CD4-positive, alpha-beta T cell (primary cell): Measurements from ENCODE around the gene C12orf56. TPM values are rescaled to one million over a fixed set of nuclear protein-coding genes. Genes with fewer than 3 reads are reported as not detected.

Source experiments
- ATAC-seq: fragments of 200-7000 bp; cut with Tn5 transposase; one replicate; pipeline ENCODE4 v1.10.0; 2022; ENCODE audit warnings: mild to moderate bottlenecking; ENCODE audit not compliant: poor library complexity
- CTCF ChIA-PET: fragments of 350-600 bp; sonication (Branson Sonifier 250); formaldehyde crosslinking; loops from one replicate; lab custom pipeline; 2021; ENCODE audit warnings: antibody characterized with exemption, inconsistent platforms; lab: Charles Lee
- POLR2A ChIA-PET: fragments of 350-600 bp; sonication (Branson Sonifier 250); formaldehyde crosslinking; loops from one replicate; lab custom pipeline; 2021; ENCODE audit warnings: antibody characterized with exemption, inconsistent platforms; lab: Charles Lee
- DNase-seq, 14 experiments: peaks; one replicate each; pipeline ENCODE4 v3.0.0-alpha.2; 2013 to 2020; ENCODE audit warnings: mixed read lengths in 2 of 14
- H3K27ac ChIP-seq, 2 donors: one replicate each; pipeline versions ENCODE4 v1.5.1 to v1.7.0; 2013; ENCODE audit warnings: low read length in 2 of 2, low read depth in 1 of 2, mild to moderate bottlenecking in 1 of 2
- H3K27me3 ChIP-seq, 2 experiments: 1 replicate in 1 of 2; 2 replicates in 1 of 2; pipeline versions ENCODE4 v1.6.1 to v1.7.0; 2013; ENCODE audit warnings: low read length in 2 of 2, control low read depth in 1 of 2, mild to moderate bottlenecking in 1 of 2, moderate library complexity in 1 of 2; ENCODE audit not compliant: insufficient read depth in 2 of 2, control insufficient read depth in 1 of 2
- H3K36me3 ChIP-seq: one replicate; pipeline ENCODE4 v1.6.1; 2013; ENCODE audit warnings: low read length, control low read depth; ENCODE audit not compliant: insufficient read depth
- H3K4me1 ChIP-seq: one replicate; pipeline ENCODE4 v1.6.1; 2013; ENCODE audit warnings: low read length, control low read depth; ENCODE audit not compliant: insufficient read depth
- H3K4me3 ChIP-seq: one replicate; pipeline ENCODE4 v1.5.1; 2013; ENCODE audit warnings: mild to moderate bottlenecking, low read length, moderate library complexity
- H3K9me3 ChIP-seq, 2 experiments: 1 replicate in 1 of 2; 2 replicates in 1 of 2; pipeline versions ENCODE4 v1.6.1 to v1.7.0; 2013; ENCODE audit warnings: low read length in 2 of 2, mild to moderate bottlenecking in 2 of 2, control low read depth in 1 of 2, moderate library complexity in 1 of 2; ENCODE audit not compliant: control insufficient read depth in 1 of 2, insufficient read depth in 1 of 2
- H3K27ac Mint-ChIP-seq: one replicate; pipeline ENCODE4 v1.8.0; 2020; ENCODE audit warnings: mixed read lengths
- H3K27me3 Mint-ChIP-seq: one replicate; pipeline ENCODE4 v1.8.0; 2021; ENCODE audit warnings: mixed read lengths
- H3K36me3 Mint-ChIP-seq: one replicate; pipeline ENCODE4 v1.8.0; 2021; ENCODE audit warnings: low read depth, mixed read lengths
- H3K4me1 Mint-ChIP-seq: one replicate; pipeline ENCODE4 v1.8.0; 2021; ENCODE audit warnings: low read depth, mixed read lengths
- H3K4me3 Mint-ChIP-seq: one replicate; pipeline ENCODE4 v1.8.0; 2020; ENCODE audit warnings: mild to moderate bottlenecking, mixed read lengths
- H3K9me3 Mint-ChIP-seq: one replicate; pipeline ENCODE4 v1.8.0; 2020; ENCODE audit warnings: mixed read lengths
- intact Hi-C, 2 experiments: fragments of 100-400 bp; cut with DNase I in 1 of 2; cut with micrococcal nuclease in 1 of 2; formaldehyde crosslinking; loops; one replicate each; pipeline versions ENCODE4 v1.15.1 to v1.9.0; 2023 to 2025; cut with DNase I, micrococcal nuclease
- total RNA-seq, 174 experiments: library from RNA in 2 of 174; stranded (reverse) in 2 of 174; gene quantifications; one replicate each; pipeline ENCODE4 v1.2.3 and lab custom pipeline; 2021 to 2026
- TF ChIP-seq, protein P1 (sequence below): fragments of 200-600 bp; IDR thresholded peaks from one replicate; pipeline ENCODE4 v1.8.0; 2022; ENCODE audit warnings: antibody characterized with exemption, mild to moderate bottlenecking

Gene C12orf56
- total RNA-seq, 2 experiments from 2014 or later = 0.08 to 0.17 TPM

DNA sequence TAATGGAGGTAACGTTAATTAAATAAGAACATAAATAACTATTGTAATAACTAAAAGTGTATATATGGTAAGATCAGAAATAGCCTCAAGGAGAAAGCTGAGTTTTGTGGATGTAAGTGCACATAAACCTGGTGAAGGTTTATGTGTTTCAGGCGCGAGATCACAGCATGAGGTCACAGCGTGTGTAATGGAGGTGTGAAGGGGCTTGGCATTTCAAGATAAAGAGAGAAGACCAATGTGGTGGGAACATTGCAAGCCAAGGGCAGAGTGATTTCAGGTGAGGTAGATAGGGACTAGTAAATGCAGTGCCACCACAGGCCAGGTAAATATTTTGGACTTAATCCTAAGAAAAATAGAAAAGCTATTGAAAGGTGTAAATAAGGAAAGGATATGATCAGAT, 146.7 kb downstream of the C12orf56 start:
- Mint-ChIP-seq H3K27me3 (no peaks in the 10 kb centered on the region), H3K4me3 (no peak overlapping the region), H3K36me3 (no peaks in the 10 kb centered on the region), H3K9me3 (no peaks in the 10 kb centered on the region), H3K4me1 (no peaks in the 10 kb centered on the region), H3K27ac (no peak overlapping the region)
- H3K4me1 ChIP-seq = no peaks in the 10 kb centered on the region
- H3K27me3 ChIP-seq = no peaks in the 10 kb centered on the region
- no peak overlapping the region for H3K27ac ChIP-seq
- CTCF ChIA-PET = no interaction called here
- intact Hi-C loops = no loop called here
- ATAC-seq (no peak), DNase-seq (no peak)
- no peaks in the 10 kb centered on the region for H3K9me3 ChIP-seq
- no peak overlapping the region for H3K4me3 ChIP-seq
- TF ChIP-seq, protein P1, sequence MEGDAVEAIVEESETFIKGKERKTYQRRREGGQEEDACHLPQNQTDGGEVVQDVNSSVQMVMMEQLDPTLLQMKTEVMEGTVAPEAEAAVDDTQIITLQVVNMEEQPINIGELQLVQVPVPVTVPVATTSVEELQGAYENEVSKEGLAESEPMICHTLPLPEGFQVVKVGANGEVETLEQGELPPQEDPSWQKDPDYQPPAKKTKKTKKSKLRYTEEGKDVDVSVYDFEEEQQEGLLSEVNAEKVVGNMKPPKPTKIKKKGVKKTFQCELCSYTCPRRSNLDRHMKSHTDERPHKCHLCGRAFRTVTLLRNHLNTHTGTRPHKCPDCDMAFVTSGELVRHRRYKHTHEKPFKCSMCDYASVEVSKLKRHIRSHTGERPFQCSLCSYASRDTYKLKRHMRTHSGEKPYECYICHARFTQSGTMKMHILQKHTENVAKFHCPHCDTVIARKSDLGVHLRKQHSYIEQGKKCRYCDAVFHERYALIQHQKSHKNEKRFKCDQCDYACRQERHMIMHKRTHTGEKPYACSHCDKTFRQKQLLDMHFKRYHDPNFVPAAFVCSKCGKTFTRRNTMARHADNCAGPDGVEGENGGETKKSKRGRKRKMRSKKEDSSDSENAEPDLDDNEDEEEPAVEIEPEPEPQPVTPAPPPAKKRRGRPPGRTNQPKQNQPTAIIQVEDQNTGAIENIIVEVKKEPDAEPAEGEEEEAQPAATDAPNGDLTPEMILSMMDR = no peak
- H3K36me3 ChIP-seq = no peaks in the 10 kb centered on the region
- POLR2A ChIA-PET = no interaction called here

DNA sequence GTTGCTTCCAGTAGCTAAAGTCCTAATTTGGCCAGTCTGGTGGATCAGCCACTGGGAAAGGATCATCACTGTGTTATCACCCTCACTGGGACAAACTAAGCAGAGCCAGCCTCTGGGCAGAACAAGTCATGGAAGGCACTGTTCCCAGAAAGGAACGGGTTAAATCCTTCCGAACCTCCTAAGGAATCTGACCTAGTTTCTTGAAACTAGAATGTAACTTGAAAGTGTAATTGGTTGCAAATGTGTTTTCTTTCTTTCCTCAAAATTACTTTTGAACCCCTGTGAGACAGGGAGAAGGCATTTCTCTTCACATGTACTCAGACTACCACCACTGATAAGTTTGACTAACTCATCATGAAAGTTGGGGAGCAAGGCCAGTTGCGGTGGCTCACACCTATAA, 149.8 kb downstream of the C12orf56 start:
- intact Hi-C loops = no loop called here
- H3K27me3 ChIP-seq = peaks cover 4% of the 10 kb centered on the region in 2 experiments
- H3K27ac ChIP-seq = no peak overlapping the region
- no peak for ATAC-seq
- H3K9me3 ChIP-seq = no peaks in the 10 kb centered on the region
- no peaks in the 10 kb centered on the region for H3K36me3 ChIP-seq
- H3K9me3 Mint-ChIP-seq = no peaks in the 10 kb centered on the region
- no peak for DNase-seq
- CTCF ChIA-PET = no interaction called here
- TF ChIP-seq, protein P1 = no peak
- H3K4me3 Mint-ChIP-seq = no peak overlapping the region
- H3K27me3 Mint-ChIP-seq = peaks cover 13% of the 10 kb centered on the region
- no peaks in the 10 kb centered on the region for H3K4me1 ChIP-seq
- H3K27ac Mint-ChIP-seq = no peak overlapping the region
- H3K4me3 ChIP-seq = no peak overlapping the region
- no peaks in the 10 kb centered on the region for H3K4me1 Mint-ChIP-seq
- POLR2A ChIA-PET = interaction anchor here (1.3 kb wide), 1 partner anchor 19 kb away, joined by 3 read pairs; the partner anchor contains the start of gene KICS2
- H3K36me3 Mint-ChIP-seq = no peaks in the 10 kb centered on the region

DNA sequence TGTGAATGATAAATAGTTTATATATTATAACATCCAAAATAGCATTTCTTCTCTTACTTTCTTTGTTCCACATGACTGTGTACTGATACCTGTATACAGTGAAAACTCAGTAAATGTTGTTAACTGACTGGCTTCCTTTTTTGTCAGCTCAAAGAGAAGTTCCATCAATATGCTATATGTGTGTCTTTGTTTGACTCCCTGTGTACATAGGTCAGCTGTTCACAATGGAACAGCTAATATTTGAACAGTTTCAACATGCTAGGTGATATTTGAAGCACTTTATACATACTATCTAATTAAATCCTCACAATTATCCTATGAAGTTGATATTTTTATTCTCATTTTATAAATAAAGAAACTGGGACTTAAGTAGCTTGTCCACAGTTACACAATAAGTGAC, 153.2 kb downstream of the C12orf56 start:
- DNase-seq = no peak
- ChIA-PET CTCF (interaction anchor here (0.6 to 1.3 kb wide), 2 partner anchors 19 to 426 kb away, joined by 3 to 6 read pairs; no protein-coding TSS in a partner anchor), POLR2A (interaction anchor here (2.2 kb wide), 1 partner anchor 15 kb away, joined by 6 read pairs; the partner anchor contains the start of gene KICS2)
- Mint-ChIP-seq H3K4me1 (no peaks in the 10 kb centered on the region), H3K36me3 (no peaks in the 10 kb centered on the region), H3K27me3 (peaks cover 13% of the 10 kb centered on the region), H3K4me3 (no peak overlapping the region), H3K27ac (no peak overlapping the region), H3K9me3 (no peaks in the 10 kb centered on the region)
- Histone ChIP-seq H3K27me3 (peaks cover 4% of the 10 kb centered on the region in 2 experiments), H3K9me3 (no peaks in the 10 kb centered on the region), H3K4me3 (no peak overlapping the region), H3K4me1 (no peaks in the 10 kb centered on the region), H3K27ac (no peak overlapping the region), H3K36me3 (no peaks in the 10 kb centered on the region)
- no peak for ATAC-seq
- TF ChIP-seq, protein P1 = no peak
- intact Hi-C loops = no loop called here
